ENCODE measurements around the gene TDRD9.
A peak's percentile ranks its signal among the peaks of the same experiment; 100 is the strongest.

TDRD9 gene

DNA sequence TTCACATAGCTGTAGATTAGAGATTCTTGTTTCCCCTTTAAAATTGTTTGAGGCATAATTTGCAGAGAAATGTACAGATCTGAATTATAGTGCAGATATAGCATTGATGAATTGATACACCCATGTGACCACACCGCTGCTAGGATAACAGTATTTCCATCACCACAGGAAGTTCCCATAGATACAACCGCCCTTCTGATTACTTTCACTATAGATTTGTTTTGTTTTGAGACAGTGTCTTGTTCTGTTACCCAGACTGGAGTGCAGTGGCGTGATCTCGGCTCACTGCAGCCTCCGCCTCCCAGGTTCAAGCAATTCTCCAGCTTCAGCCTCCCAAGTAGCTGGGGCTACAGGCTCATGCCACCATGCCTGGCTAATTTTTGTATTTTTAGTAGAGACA, 148.5 kb downstream of the TDRD9 start:
- no peak for DNase-seq

GRCh38 chr14:104078031-104078455, 149.8 kb downstream of the TDRD9 start:
- DNase-seq = peak; percentile 90

GRCh38 chr14:104080376-104081260, 152.4 kb downstream of the TDRD9 start:
- DNase-seq = no peak

- DNase-seq = no peak
These were observed 153.1 kb downstream of the TDRD9 start for GRCh38 chr14:104081261-104081835.

GRCh38 chr14:104081951-104082464, 153.8 kb downstream of the TDRD9 start:
- no peak for DNase-seq

DNA sequence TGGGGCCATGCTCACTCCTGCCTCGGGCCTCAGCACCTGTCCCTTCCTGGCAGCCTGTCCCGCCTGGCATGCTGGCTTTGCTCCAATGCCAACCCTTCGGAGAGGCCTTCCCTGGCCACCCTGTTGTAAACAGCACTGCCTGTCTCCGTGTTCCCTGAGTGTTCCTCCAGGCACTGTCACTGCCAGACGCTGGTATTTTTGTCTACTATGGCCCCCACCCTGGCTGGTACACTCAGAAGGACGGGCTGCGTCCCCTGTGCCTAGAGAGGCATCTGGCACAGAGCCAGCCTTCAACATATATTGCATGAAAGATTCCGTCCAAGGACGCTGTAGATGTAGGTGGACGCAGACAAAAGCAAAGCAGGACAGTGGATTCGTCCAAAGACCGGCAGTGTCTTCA, 154.6 kb downstream of the TDRD9 start:
- DNase-seq = no peak

GRCh38 chr14:104084251-104085002, 156.2 kb downstream of the TDRD9 start:
- no peak for DNase-seq

DNA sequence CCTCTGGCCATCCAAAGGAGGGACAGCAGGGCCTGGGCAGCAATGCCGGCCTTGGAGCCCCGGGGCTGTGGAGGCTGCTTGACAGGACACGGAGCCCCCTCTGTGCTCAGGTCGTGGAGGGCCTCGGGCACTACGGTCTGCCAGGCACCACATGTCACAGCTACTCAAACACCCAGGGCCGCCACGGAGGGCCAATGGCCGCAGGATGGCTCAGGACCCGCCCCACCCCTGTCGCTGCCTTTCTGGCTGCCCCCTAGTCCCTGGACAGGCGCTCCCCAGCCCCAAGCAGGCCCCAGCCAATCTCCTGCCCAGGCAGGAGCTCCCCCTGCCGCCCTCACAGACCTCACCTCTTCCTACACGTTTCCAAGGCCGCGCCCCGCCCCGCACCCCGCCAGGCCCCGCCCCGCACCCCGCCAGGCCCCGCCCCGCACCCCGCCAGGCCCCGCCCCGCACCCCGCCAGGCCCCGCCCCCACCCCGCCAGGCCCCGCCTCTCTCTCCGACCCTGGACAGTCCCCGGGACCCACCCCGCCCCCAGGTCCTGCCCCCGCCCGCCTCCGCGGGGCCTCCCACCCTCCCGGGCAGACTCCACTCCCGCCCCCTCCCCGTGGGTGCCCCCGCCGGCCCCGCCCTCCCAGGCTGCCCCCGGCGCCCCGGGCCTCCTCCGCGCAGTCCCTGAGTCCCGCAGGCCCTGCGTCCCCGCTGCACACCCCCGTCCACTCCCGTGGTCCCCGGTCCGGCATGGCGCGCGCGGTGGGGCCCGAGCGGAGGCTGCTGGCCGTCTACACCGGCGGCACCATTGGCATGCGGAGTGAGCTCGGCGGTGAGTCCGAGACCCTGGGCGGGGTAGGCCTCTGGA, 157.0 kb downstream of the TDRD9 start, which contains the start of gene ASPG:
Gene ASPG, plus strand, starts transcription at position 669 of the 857 bp plus-strand sequence. Its CDS starts 71 bp downstream, at position 740.
- no peak for DNase-seq

DNA sequence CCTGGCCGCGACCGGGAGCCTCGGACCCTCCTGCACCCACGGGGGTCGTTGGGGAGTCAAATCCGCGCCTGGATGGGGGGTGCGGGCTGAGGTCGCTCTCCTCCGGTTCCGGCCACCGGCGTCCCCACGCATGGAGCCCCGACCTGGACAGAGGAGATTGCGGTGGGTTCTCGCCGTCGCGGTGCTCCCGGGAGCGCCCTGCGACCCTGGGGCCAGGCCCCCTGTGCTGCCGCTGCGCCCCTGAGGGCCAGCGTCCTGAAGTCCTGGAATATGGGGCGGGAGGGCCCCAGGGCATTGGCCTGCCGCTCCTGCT, 157.6 kb downstream of the TDRD9 start:
- DNase-seq = no peak

DNA sequence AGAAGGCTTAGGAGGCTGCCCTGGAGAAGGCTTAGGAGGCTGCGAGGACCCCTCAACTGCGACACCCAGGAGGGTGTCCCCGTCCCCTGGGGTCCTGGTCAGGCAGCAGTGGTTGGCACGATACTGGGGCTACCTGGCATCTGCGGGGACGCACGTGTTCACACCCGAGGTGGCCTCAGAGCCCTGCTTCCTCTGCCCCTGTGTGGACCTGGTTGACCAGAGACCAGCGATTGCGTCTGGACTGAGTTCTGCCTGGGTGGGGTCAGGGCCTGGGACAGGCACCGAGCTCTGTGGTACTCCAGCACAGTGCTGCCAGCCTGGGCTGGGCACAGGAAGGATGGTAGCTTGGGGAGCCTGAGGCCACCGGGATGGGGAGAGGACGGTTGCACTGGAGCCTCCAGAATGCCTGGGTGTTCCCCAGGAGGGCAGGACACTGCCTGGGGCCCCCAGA, 158.0 kb downstream of the TDRD9 start:
- DNase-seq = no peak

DNA sequence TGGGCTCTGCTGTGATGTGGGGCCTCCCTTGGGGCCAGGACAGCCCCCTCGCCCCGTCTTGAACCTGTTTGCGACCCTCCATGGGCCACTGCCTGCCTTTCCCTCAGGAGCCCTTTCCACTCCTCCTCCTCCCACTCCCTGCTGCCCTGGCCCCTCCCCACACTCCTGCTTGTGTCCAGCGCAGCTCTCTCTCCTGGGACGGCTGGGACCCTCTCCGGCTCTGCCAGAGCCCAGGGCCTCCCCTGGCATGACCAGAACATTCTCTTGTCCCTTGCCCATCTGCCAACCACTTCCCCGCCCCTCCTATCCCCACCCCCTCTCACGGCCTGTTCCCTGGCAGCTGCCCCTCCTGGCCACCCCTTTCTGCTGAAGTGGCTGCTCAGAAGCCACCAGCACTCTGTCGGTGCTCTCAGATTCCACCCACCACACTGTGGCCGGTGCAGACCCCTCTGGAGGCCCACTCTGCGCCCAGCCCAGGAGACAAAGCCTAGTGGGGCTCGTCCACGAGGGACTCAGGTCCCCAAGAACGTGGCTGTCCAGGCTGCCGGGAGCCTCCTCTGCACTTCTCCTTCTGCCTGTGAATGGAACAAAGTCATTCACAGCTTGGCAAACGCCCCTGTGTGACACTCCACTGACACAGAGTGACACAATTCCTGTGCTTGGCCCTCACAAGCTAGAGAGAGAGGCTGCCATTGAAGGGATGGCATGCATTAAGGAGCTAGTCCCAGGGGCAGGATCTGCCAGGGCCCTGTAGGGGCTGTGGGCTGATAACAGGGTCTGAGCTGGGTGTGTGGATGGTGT, 158.6 kb downstream of the TDRD9 start:
- no peak for DNase-seq

- DNase-seq = no peak
These were observed 159.2 kb downstream of the TDRD9 start for GRCh38 chr14:104087505-104087904.

GRCh38 chr14:104087981-104088850, 160.0 kb downstream of the TDRD9 start:
- no peak for DNase-seq

- DNase-seq = no peak
These were observed 162.0 kb downstream of the TDRD9 start for GRCh38 chr14:104090071-104090748.

DNA sequence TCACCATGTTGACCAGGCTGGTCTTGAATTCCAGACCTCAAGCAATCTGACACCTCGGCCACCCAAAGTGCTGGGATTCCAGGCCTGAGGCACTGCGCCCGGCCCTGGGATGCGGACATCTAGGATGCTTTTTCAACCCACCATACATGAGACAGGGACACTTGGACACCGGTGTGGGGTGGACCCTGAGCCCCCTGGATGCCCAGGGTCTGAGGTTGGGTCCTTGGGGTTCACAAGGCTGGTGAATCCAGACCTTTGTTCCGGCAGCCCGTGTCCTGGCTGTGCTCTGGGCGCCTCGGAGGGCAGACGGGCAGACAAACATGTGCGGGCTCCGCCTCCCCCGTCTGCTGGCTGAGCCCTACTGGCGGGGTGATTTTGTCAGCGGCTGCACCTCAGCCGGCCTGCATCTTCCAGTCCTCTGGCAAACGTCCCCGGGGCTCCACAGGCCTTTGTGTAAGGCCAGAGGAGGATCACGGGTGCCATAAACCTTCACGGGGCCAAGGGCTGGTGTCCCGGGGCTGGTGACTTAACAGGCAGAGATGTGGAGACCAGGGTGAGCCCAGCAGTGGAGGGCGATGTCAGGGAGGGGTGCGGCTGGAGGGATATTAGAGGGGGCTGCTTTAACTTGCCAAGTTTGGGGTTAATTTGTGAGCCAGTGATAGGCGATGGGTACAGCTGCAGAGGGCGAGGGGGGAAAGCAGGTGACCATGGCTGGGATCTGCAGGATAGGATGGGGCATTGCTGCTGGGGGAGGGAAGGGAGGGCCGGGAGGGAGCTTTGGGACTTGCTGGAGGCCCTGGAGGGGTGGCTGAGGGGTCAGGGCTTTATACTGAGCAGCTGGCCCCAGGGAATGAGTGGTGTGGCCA, 163.0 kb downstream of the TDRD9 start:
- DNase-seq = no peak

DNA sequence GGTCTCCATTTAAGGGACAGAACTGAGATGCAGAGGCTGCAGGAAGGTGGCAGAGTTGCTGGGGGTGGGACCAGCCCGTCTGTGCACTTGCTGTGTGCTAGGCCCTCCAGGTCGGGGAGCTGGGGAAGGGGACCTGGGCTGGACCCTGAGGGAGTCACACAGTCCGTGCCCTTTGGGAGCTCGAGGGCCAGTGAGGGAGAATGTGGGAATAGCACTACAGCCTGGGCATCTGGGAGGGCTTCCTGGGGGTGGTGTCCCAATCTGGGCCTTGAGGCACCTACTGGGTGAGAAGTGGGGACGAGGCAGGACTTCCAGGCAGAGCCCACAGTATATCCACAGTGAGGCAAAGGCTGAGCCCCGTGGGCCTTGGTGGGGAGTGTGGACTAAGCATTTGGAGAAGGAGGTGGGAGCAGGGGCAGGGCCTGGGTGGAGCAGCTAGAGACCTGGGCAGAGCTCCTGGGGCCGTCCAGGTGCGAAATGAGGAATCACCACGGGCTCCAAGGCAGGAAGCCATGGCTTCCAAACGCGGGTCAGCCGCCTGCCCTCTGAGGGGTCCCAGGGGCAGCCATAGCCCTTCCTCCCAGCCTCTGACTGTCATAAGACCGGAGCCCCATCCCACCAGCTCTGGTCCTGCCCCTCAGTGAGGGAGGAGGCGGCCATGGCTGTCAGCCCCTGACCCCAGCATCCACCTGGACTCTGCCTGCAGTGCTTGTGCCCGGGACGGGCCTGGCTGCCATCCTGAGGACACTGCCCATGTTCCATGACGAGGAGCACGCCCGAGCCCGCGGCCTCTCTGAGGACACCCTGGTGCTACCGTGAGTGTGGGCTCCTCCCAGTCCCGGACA, 163.9 kb downstream of the TDRD9 start:
- no peak for DNase-seq

DNA sequence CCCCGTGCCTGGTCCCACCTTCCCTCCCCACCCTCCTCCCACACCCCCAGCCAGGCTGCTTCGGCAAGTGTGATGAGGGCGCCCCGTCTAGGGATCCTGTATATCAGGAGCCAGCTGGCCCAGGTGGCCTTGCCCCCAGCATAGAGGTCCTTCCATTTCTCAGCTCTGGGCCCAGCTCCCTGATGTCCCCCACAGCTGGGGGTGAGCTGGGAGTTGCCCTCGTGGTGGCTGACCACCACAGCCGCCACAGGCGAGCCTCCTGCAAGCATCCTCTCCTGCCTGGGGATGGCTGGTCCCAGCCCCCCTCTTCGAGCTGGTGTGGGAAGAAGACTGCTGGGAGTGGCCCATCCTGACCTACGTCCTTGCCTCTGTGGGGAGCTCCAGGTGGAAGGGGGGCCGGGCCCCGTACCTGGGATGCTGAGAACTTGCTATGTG, 164.7 kb downstream of the TDRD9 start:
- DNase-seq = no peak

Data from NCI-H82 (cell line).